ENCODE measurements around the gene ARHGAP15. TPM values are rescaled to one million over a fixed set of nuclear protein-coding genes. Genes with fewer than 3 reads are reported as not detected.

The ARHGAP15 gene
- total and polyA plus RNA-seq, 2 donors (not counting 1 experiment from before 2014, with no cell fraction given) = 0.07 TPM; not detected in 1

DNA sequence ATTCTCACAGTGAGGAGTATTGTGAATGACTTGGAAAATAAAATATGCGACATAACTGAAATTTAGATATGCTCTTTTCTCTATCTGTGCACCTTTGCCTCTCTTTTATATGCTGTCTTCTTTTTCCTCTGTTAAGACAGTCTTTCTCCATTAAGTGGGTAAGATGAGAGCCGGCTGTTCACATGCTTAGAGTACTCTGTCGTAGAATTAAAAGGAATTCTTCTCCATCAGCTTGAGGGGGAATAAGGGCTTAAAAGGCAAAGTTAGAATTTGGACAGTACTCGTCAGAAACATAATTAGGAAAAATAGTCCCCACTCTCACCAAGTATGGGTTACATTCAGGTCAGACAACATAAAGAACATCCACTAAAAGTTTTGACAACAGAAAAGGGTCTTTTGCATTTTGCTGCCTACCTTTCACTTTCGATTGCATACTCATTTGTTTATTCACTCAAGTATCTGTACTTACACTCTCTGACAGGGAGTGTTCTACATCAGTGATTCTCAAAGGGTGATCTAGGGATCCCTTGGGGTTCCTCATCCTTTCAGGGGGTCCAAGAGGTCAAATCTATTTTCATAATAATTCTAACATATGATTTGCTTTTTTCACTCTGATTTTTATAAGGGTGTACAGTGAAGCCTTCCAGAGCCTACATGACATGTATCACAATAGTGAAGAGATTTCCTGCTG is 48.0 kb downstream of the ARHGAP15 start:
- peak overlapping the region; percentile 45 for H2AFZ ChIP-seq (ENCODE audit: low read length)
- H3K27me3 ChIP-seq (ENCODE audit: control insufficient read depth, insufficient read depth, low read length) = no peaks in the 10 kb centered on the region
- no peak overlapping the region for H3K9ac ChIP-seq (ENCODE audit: insufficient read depth, low read length)
- no peaks in the 10 kb centered on the region for H4K20me1 ChIP-seq (ENCODE audit: control insufficient read depth, extremely low read depth, insufficient read depth, low read length)
- H3K9me3 ChIP-seq (ENCODE audit: control insufficient read depth, insufficient read depth, low read depth, low read length) = no peaks in the 10 kb centered on the region
- H3K79me2 ChIP-seq (ENCODE audit: control insufficient read depth, insufficient read depth, low read length) = no peaks in the 10 kb centered on the region
- DNase-seq (ENCODE audit: low read depth in 2 of 2) = peak in 1 of 2 donors; percentile 39
- no peaks in the 10 kb centered on the region for H3K36me3 ChIP-seq (ENCODE audit: control insufficient read depth, insufficient read depth, low read length)
- H3K4me1 ChIP-seq (ENCODE audit: control insufficient read depth, extremely low read depth, insufficient read depth, low read length) = no peaks in the 10 kb centered on the region
- H3K4me2 ChIP-seq (ENCODE audit: extremely low read depth, insufficient read depth, low read length) = peak overlapping the region; percentile 67
- H3K4me3 ChIP-seq (replicated peaks in 1 of 4; ENCODE audit: control extremely low read depth in 1 of 4, insufficient read depth in 1 of 4, low read depth in 3 of 4, low read length in 4 of 4) = peak overlapping the region; percentile 12 to 64 (median 40)
- no peak overlapping the region for H3K27ac ChIP-seq (ENCODE audit: insufficient read depth, low read length)
- TF ChIP-seq EZH2 (IDR thresholded peaks at IDR 0.05; ENCODE audit: low read length, missing control alignments) (no peak), CTCF (conservative IDR thresholded peaks at IDR 0.05 in 1 of 2, IDR thresholded peaks at IDR 0.05 in 1 of 2; ENCODE audit: low read depth in 1 of 2, low read length in 2 of 2) (no peak)

- Histone ChIP-seq H3K4me3 (replicated peaks in 1 of 4; ENCODE audit: control extremely low read depth in 1 of 4, insufficient read depth in 1 of 4, low read depth in 3 of 4, low read length in 4 of 4) (no peak overlapping the region), H4K20me1 (ENCODE audit: control insufficient read depth, extremely low read depth, insufficient read depth, low read length) (no peaks in the 10 kb centered on the region), H3K27ac (ENCODE audit: insufficient read depth, low read length) (no peak overlapping the region), H3K4me1 (ENCODE audit: control insufficient read depth, extremely low read depth, insufficient read depth, low read length) (no peaks in the 10 kb centered on the region), H3K27me3 (ENCODE audit: control insufficient read depth, insufficient read depth, low read length) (no peaks in the 10 kb centered on the region), H2AFZ (ENCODE audit: low read length) (no peak overlapping the region), H3K79me2 (ENCODE audit: control insufficient read depth, insufficient read depth, low read length) (no peaks in the 10 kb centered on the region), H3K9ac (ENCODE audit: insufficient read depth, low read length) (no peak overlapping the region), H3K9me3 (ENCODE audit: control insufficient read depth, insufficient read depth, low read depth, low read length) (no peaks in the 10 kb centered on the region), H3K4me2 (ENCODE audit: extremely low read depth, insufficient read depth, low read length) (no peak overlapping the region), H3K36me3 (ENCODE audit: control insufficient read depth, insufficient read depth, low read length) (no peaks in the 10 kb centered on the region)
- TF ChIP-seq EZH2 (IDR thresholded peaks at IDR 0.05; ENCODE audit: low read length, missing control alignments) (no peak), CTCF (conservative IDR thresholded peaks at IDR 0.05 in 1 of 2, IDR thresholded peaks at IDR 0.05 in 1 of 2; ENCODE audit: low read depth in 1 of 2, low read length in 2 of 2) (no peak)
- no peak for DNase-seq (ENCODE audit: low read depth in 2 of 2)
Measured at GRCh38 chr2:143181494-143181893, 52.3 kb downstream of the ARHGAP15 start.

DNA sequence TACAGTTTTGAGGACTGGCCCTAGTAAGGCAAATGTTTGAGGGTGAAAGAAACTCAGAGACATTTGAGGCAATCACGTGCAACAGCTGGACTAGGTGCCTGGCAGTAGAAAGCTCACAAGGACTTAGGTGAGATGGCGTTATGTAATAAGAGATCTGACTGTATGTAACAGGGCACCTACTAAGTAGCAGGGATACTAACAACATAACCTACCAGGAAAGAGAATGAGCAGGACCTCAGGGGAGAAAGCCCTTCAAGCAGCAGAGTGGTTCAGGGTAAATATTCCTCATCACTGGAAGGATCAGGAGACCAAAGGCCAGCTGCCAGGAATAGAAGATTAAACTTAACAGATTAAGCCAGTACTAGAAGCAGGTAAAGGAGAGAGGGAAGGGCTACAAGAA is 53.4 kb downstream of the ARHGAP15 start:
- no peak for DNase-seq (ENCODE audit: low read depth in 2 of 2)
- H3K4me2 ChIP-seq (ENCODE audit: extremely low read depth, insufficient read depth, low read length) = no peak overlapping the region
- no peaks in the 10 kb centered on the region for H3K27me3 ChIP-seq (ENCODE audit: control insufficient read depth, insufficient read depth, low read length)
- no peak overlapping the region for H3K27ac ChIP-seq (ENCODE audit: insufficient read depth, low read length)
- H4K20me1 ChIP-seq (ENCODE audit: control insufficient read depth, extremely low read depth, insufficient read depth, low read length) = no peaks in the 10 kb centered on the region
- no peaks in the 10 kb centered on the region for H3K9me3 ChIP-seq (ENCODE audit: control insufficient read depth, insufficient read depth, low read depth, low read length)
- no peaks in the 10 kb centered on the region for H3K4me1 ChIP-seq (ENCODE audit: control insufficient read depth, extremely low read depth, insufficient read depth, low read length)
- no peaks in the 10 kb centered on the region for H3K79me2 ChIP-seq (ENCODE audit: control insufficient read depth, insufficient read depth, low read length)
- H3K9ac ChIP-seq (ENCODE audit: insufficient read depth, low read length) = no peak overlapping the region
- TF ChIP-seq CTCF (conservative IDR thresholded peaks at IDR 0.05 in 1 of 2, IDR thresholded peaks at IDR 0.05 in 1 of 2; ENCODE audit: low read depth in 1 of 2, low read length in 2 of 2) (no peak), EZH2 (IDR thresholded peaks at IDR 0.05; ENCODE audit: low read length, missing control alignments) (no peak)
- no peaks in the 10 kb centered on the region for H3K36me3 ChIP-seq (ENCODE audit: control insufficient read depth, insufficient read depth, low read length)
- H2AFZ ChIP-seq (ENCODE audit: low read length) = no peak overlapping the region
- no peak overlapping the region for H3K4me3 ChIP-seq (replicated peaks in 1 of 4; ENCODE audit: control extremely low read depth in 1 of 4, insufficient read depth in 1 of 4, low read depth in 3 of 4, low read length in 4 of 4)

Data from fibroblast of lung (primary cell).